Stimulated activated naive CD8-positive, alpha-beta T cell treated with anti-CD3 and anti-CD28 coated beads, Interleukin-15, Interleukin-2, amounts not matched to agents 100 ng/mL and 50 ng/mL, for 24 hours (primary cell): Measurements from ENCODE around the gene RYR2.

ENCODE experiments used
- H3K27ac Mint-ChIP-seq: one replicate; pipeline ENCODE4 v1.8.0; 2021; ENCODE audit warnings: mild to moderate bottlenecking, mixed read lengths
- H3K27me3 Mint-ChIP-seq: one replicate; pipeline ENCODE4 v1.8.0; 2021; ENCODE audit warnings: mixed read lengths
- H3K36me3 Mint-ChIP-seq: one replicate; pipeline ENCODE4 v1.8.0; 2021; ENCODE audit warnings: low read depth, mixed read lengths
- H3K4me1 Mint-ChIP-seq: one replicate; pipeline ENCODE4 v1.8.0; 2021; ENCODE audit warnings: low read depth, mixed read lengths
- H3K4me3 Mint-ChIP-seq: one replicate; pipeline ENCODE4 v1.8.0; 2021; ENCODE audit warnings: mild to moderate bottlenecking, mixed read lengths
- H3K9me3 Mint-ChIP-seq: one replicate; pipeline ENCODE4 v1.8.0; 2021; ENCODE audit warnings: mixed read lengths

Gene RYR2

DNA sequence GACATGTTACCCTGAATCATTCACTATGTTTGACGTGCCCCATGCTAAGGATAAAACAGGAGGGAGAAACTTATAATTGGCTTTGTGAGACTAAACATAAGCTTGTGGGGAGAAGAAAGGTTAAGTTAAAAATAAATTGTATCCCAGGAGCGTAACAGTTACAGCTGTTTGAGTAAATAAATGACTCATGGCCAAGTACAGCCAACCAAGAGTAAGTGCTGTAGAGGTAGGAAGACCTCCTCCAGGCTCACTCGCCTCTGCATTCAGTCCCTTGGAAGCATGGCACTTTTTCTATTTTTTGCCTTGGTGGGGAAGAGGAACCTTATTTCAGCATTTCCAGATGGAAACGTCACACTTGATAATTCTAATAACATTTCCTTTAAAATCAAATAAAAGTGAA, 732.3 kb downstream of the RYR2 start:
- H3K27me3 Mint-ChIP-seq = no peaks in the 10 kb centered on the region
- no peaks in the 10 kb centered on the region for H3K36me3 Mint-ChIP-seq
- no peak overlapping the region for H3K4me3 Mint-ChIP-seq

DNA sequence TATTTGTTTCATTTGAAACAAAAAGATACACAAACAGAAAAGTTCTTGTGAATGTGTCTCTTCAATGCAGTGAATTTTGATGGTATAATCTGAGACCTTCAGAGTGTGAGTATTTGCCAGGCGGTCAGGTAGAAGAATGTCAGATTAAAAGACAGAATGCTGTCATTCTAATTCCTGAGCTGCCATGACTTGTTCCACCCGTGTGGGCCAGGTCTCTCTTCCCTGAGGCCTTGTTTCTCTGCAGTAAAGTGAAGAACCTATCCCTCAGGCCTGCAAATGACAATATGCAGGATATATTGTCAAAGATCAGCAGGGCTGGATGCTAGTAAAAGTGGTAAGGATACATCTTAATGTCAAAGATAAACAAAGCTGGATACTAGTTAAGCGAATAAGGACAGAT, 737.4 kb downstream of the RYR2 start:
- Mint-ChIP-seq H3K4me1 (no peaks in the 10 kb centered on the region), H3K4me3 (no peak overlapping the region), H3K27me3 (no peaks in the 10 kb centered on the region), H3K36me3 (no peaks in the 10 kb centered on the region), H3K9me3 (no peaks in the 10 kb centered on the region), H3K27ac (no peak overlapping the region)

More for the DNA sequence above, 732.3 kb downstream of the RYR2 start:
- Mint-ChIP-seq H3K9me3 (no peaks in the 10 kb centered on the region), H3K27ac (no peak overlapping the region), H3K4me1 (no peaks in the 10 kb centered on the region)

GRCh38 chr1:237786066-237786719, 744.2 kb downstream of the RYR2 start:
- no peak overlapping the region for H3K27ac Mint-ChIP-seq
- peaks cover 5% of the 10 kb centered on the region for H3K9me3 Mint-ChIP-seq
- H3K27me3 Mint-ChIP-seq = no peaks in the 10 kb centered on the region
- no peak overlapping the region for H3K4me3 Mint-ChIP-seq
- H3K4me1 Mint-ChIP-seq = no peaks in the 10 kb centered on the region
- no peaks in the 10 kb centered on the region for H3K36me3 Mint-ChIP-seq

- Mint-ChIP-seq H3K27ac (no peak overlapping the region), H3K4me1 (no peaks in the 10 kb centered on the region), H3K27me3 (no peaks in the 10 kb centered on the region)
Observed at GRCh38 chr1:237788069-237788468, 746.1 kb downstream of the RYR2 start.

DNA sequence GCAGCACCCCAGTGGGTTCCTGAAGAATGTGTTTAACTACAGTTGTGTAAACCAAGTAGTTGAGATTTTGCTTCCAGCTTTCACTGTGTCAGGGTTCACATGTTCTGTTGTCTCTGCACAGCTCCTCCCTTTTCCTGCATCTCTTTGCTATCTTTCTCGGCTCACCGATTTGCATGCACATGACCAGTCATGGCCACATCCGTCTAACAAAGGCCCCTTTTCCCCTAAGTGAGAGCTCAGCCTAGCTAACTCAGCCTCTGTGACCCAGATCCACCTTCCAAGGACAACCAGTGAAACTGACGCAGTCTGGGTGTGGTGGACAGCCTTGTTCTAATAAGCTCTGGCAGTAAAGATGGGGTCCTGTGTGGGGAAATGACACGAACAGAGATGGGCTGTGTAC, 747.6 kb downstream of the RYR2 start:
- no peaks in the 10 kb centered on the region for H3K36me3 Mint-ChIP-seq
- H3K4me1 Mint-ChIP-seq = no peaks in the 10 kb centered on the region
- no peaks in the 10 kb centered on the region for H3K27me3 Mint-ChIP-seq
- H3K4me3 Mint-ChIP-seq = no peak overlapping the region
- H3K27ac Mint-ChIP-seq = no peak overlapping the region
- H3K9me3 Mint-ChIP-seq = peaks cover 5% of the 10 kb centered on the region

More at GRCh38 chr1:237788069-237788468, 746.1 kb downstream of the RYR2 start:
- H3K9me3 Mint-ChIP-seq = peaks cover 5% of the 10 kb centered on the region
- H3K36me3 Mint-ChIP-seq = no peaks in the 10 kb centered on the region
- H3K4me3 Mint-ChIP-seq = no peak overlapping the region

DNA sequence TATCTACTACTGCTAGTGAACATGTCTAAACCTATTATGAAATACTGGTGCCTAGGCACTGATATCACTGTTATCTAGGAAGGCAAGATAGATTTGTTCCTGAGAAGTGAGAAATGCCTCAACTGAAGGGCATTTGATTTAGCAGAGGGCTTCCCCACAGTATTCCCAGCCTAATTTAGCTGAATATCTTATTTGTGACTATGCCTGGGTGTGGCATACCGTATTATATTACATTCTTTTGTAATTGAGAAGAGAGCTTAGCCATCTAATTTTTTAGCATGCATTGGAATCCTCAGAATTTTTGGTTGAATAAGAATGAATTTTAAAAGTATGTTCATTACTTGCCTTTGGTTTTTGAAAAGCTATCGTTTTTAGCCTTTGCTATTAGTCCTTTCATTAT, 749.6 kb downstream of the RYR2 start:
- Mint-ChIP-seq H3K36me3 (no peaks in the 10 kb centered on the region), H3K9me3 (no peaks in the 10 kb centered on the region), H3K27ac (no peak overlapping the region)

GRCh38 chr1:237792149-237792548, 750.2 kb downstream of the RYR2 start:
- Mint-ChIP-seq H3K4me1 (no peaks in the 10 kb centered on the region), H3K36me3 (no peaks in the 10 kb centered on the region), H3K27me3 (peaks cover 2% of the 10 kb centered on the region), H3K27ac (no peak overlapping the region), H3K9me3 (no peaks in the 10 kb centered on the region), H3K4me3 (no peak overlapping the region)

More for the DNA sequence above, 749.6 kb downstream of the RYR2 start:
- Mint-ChIP-seq H3K4me1 (no peaks in the 10 kb centered on the region), H3K27me3 (no peaks in the 10 kb centered on the region), H3K4me3 (no peak overlapping the region)

DNA sequence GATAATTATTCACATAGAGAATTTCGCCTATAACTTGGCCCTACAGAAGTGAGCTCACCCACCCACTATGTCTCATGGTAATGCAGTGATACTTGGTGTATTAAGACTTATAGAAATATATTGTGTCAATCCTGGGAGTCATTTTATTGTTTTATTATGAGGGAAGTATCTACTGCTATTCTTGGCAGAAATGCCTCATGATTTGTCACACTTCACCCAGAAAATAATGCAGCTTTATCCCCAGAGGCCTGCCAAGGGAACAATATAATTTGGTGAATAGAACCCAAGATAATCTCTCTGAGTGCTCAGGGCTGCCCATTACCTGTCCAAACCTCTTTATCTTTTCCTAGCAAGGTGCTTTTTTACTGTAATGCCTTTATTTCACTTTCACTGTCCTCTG, 750.7 kb downstream of the RYR2 start:
- H3K4me1 Mint-ChIP-seq = no peaks in the 10 kb centered on the region

GRCh38 chr1:237794071-237794470, 752.1 kb downstream of the RYR2 start:
- H3K4me3 Mint-ChIP-seq = no peak overlapping the region
- peaks cover 4% of the 10 kb centered on the region for H3K27me3 Mint-ChIP-seq
- H3K9me3 Mint-ChIP-seq = no peaks in the 10 kb centered on the region
- no peaks in the 10 kb centered on the region for H3K4me1 Mint-ChIP-seq
- no peaks in the 10 kb centered on the region for H3K36me3 Mint-ChIP-seq
- H3K27ac Mint-ChIP-seq = no peak overlapping the region

More for the DNA sequence above, 750.7 kb downstream of the RYR2 start:
- H3K36me3 Mint-ChIP-seq = no peaks in the 10 kb centered on the region
- no peak overlapping the region for H3K27ac Mint-ChIP-seq
- H3K9me3 Mint-ChIP-seq = no peaks in the 10 kb centered on the region
- peaks cover 4% of the 10 kb centered on the region for H3K27me3 Mint-ChIP-seq
- no peak overlapping the region for H3K4me3 Mint-ChIP-seq

- H3K27ac Mint-ChIP-seq = no peak overlapping the region
- H3K27me3 Mint-ChIP-seq = peaks cover 4% of the 10 kb centered on the region
- H3K4me1 Mint-ChIP-seq = no peaks in the 10 kb centered on the region
- no peaks in the 10 kb centered on the region for H3K9me3 Mint-ChIP-seq
- H3K36me3 Mint-ChIP-seq = no peaks in the 10 kb centered on the region
- H3K4me3 Mint-ChIP-seq = no peak overlapping the region
Observed at GRCh38 chr1:237795558-237795957, 753.6 kb downstream of the RYR2 start.

DNA sequence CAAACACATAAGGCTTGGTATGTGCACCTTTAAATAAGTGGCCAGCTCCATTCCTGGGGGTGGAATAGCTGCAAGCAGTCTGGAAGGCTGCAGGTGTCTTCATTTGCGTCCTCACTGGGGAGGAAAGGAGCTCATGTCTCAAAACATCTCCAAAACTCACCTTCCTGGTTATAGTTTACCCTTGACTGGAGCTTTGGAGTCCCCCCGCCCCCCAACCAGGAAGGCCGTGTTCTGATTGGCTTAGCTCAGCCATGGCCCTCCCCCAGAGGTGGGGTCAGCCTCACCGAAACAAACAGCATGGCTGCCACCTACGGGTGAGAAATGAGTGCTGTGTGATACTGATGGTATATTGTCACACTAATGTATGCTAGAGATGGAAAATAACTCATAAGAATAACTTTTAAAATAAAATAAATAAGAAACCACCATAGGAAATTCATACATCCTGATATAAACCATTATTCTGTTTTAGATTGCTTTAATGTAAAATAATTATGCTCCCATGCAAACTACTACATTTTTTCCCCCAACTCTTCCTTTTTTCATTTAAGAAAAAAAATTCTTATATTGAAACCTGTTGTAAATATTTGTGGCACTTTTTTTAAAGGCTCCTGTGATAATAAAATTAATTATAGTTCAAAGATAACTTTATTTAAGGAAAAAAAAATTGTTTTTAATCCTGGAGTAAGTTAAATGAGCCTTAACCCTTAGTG, 757.9 kb downstream of the RYR2 start:
- H3K4me1 Mint-ChIP-seq = no peaks in the 10 kb centered on the region
- no peaks in the 10 kb centered on the region for H3K9me3 Mint-ChIP-seq
- H3K4me3 Mint-ChIP-seq = no peak overlapping the region
- no peak overlapping the region for H3K27ac Mint-ChIP-seq
- no peaks in the 10 kb centered on the region for H3K36me3 Mint-ChIP-seq
- H3K27me3 Mint-ChIP-seq = peaks cover 4% of the 10 kb centered on the region

DNA sequence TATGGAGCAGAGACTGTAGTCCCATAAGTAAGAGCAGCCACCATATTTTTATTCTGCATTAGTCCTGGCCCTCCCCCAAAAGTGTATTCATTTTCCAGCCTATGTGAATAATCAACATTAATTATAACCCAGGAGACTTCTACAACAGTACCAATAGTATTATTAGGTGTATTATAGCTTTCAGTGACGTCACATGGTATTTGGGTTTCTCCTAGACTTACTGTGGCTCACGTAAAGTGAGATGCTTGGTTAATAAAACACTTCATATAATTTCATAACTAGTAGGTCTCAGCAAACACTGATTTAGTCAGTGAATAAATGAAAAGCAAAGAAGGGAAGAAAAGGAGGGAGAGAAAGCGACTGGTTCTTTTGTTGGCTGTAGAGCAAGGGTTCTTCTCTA, 762.5 kb downstream of the RYR2 start:
- Mint-ChIP-seq H3K27ac (no peak overlapping the region), H3K4me3 (no peak overlapping the region), H3K27me3 (no peaks in the 10 kb centered on the region), H3K9me3 (no peaks in the 10 kb centered on the region), H3K36me3 (no peaks in the 10 kb centered on the region), H3K4me1 (no peaks in the 10 kb centered on the region)

DNA sequence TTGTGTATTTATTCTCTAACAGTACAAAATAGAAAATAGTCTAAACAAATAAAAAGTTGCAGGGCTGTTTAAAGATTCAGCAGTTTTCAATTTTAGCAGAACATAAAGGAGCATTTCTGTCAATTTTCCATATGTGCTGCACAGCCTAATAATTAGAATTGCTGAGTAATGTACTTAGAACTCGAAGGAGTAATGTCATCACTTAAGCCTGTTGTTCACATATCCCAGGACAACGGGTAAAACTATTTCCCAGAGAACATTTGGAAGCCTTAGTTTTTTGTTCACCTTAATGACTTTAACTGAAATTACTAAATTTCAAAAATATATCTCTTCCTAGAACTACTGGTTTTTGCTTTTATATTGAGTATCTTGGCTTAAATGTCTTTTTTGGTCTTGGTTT, 767.1 kb downstream of the RYR2 start:
- Mint-ChIP-seq H3K4me1 (no peaks in the 10 kb centered on the region), H3K36me3 (no peaks in the 10 kb centered on the region), H3K9me3 (no peaks in the 10 kb centered on the region), H3K27ac (no peak overlapping the region), H3K4me3 (no peak overlapping the region), H3K27me3 (peaks cover 4% of the 10 kb centered on the region)

DNA sequence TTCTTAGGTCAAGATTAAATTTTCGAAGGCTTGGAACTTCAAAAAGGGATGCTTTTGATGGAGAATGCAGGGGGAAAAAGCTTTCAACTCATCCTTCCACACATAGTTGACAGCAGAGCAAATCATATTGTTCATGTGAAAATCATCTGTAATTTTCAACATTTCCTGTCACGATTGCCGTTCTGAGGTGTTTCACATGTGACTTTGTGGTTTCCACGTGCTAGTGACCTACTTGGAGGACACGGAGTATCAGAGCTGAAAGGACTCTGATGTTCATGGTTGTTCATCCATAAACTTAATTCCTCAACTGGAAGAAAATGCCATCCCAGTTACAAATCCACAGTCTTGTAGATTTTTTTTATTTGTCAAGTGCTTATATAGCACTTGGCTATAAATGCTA, 769.6 kb downstream of the RYR2 start:
- H3K27me3 Mint-ChIP-seq = peaks cover 9% of the 10 kb centered on the region
- H3K36me3 Mint-ChIP-seq = no peaks in the 10 kb centered on the region
- no peak overlapping the region for H3K4me3 Mint-ChIP-seq
- H3K4me1 Mint-ChIP-seq = no peaks in the 10 kb centered on the region
- H3K27ac Mint-ChIP-seq = no peak overlapping the region
- H3K9me3 Mint-ChIP-seq = no peaks in the 10 kb centered on the region

GRCh38 chr1:237812061-237812460, 770.1 kb downstream of the RYR2 start:
- no peaks in the 10 kb centered on the region for H3K9me3 Mint-ChIP-seq
- H3K27ac Mint-ChIP-seq = no peak overlapping the region
- no peak overlapping the region for H3K4me3 Mint-ChIP-seq
- H3K36me3 Mint-ChIP-seq = no peaks in the 10 kb centered on the region
- peaks cover 9% of the 10 kb centered on the region for H3K27me3 Mint-ChIP-seq
- H3K4me1 Mint-ChIP-seq = no peaks in the 10 kb centered on the region
